Suprapubic skin (tissue), 4 donors: ENCODE measurements around the gene SENP1. TPM values are rescaled to one million over a fixed set of nuclear protein-coding genes. Genes with fewer than 3 reads are reported as not detected.

Experiments
- DNase-seq, 2 donors: peaks; one replicate each; pipeline ENCODE4 v3.0.0-alpha.2; 2019; ENCODE audit warnings: low spot score in 2 of 2
- H3K27ac ChIP-seq: fragments of 200-600 bp; sonication (generic); one replicate; pipeline ENCODE4 v1.5.1; 2019
- H3K27me3 ChIP-seq: fragments of 200-600 bp; sonication (generic); one replicate; pipeline ENCODE4 v1.5.1; 2019
- H3K36me3 ChIP-seq: fragments of 200-600 bp; sonication (generic); one replicate; pipeline ENCODE4 v1.5.1; 2019
- H3K4me1 ChIP-seq: fragments of 200-600 bp; sonication (generic); one replicate; pipeline ENCODE4 v1.5.1; 2019
- H3K4me3 ChIP-seq: fragments of 200-600 bp; sonication (generic); one replicate; pipeline ENCODE4 v1.5.1; 2019; ENCODE audit warnings: mild to moderate bottlenecking
- H3K9me3 ChIP-seq: fragments of 200-600 bp; sonication (generic); one replicate; pipeline ENCODE4 v1.5.1; 2019
- EP300 ChIP-seq: sonication (generic); formaldehyde crosslinking; IDR thresholded peaks from one replicate; pipeline ENCODE4 v1.6.1; 2017; ENCODE audit warnings: antibody characterized with exemption
- POLR2A ChIP-seq, 2 donors: fragments of 450-650 bp; IDR thresholded peaks; one replicate each; pipeline ENCODE4 v1.6.1; 2017; ENCODE audit warnings: antibody characterized with exemption in 2 of 2, mild to moderate bottlenecking in 2 of 2, moderate library complexity in 2 of 2
- POLR2AphosphoS5 ChIP-seq, 3 donors: sonication (generic); formaldehyde crosslinking; IDR thresholded peaks; one replicate each; pipeline ENCODE4 v1.6.1; 2017; ENCODE audit warnings: antibody characterized with exemption in 3 of 3
- WGBS: methylation state at CpG from one replicate; pipeline ENCODE4 v1.1.5; 2018; 5-methylcytosine and 5-hydroxymethylcytosine counted together
- total RNA-seq, 4 donors: library from RNA; depleted of rRNA; stranded (reverse); fragments of >200 nt; gene quantifications; one replicate each; pipeline ENCODE4 v1.1.0, GENCODE V29; 2016
- TF ChIP-seq, protein P1 (sequence below), 2 donors: fragments of 200-600 bp in 1 of 2; fragments of 450-650 bp in 1 of 2; sonication (generic) in 1 of 2; IDR thresholded peaks; one replicate each; pipeline ENCODE4 v1.5.1; 2016 to 2019; ENCODE audit warnings: antibody characterized with exemption in 2 of 2, mild to moderate bottlenecking in 1 of 2, moderate library complexity in 1 of 2

SENP1 gene
- total RNA-seq, 4 donors from 2014 or later = 13.5 to 25.5 (median 20.0) TPM

- Histone ChIP-seq H3K9me3 (no peaks in the 10 kb centered on the region), H3K27me3 (peaks cover 31% of the 10 kb centered on the region), H3K36me3 (no peaks in the 10 kb centered on the region), H3K27ac (no peak overlapping the region), H3K4me3 (no peak overlapping the region), H3K4me1 (no peaks in the 10 kb centered on the region)
- 68% methylated on average over 5 of the region's 5 CpGs for WGBS
- no peak for DNase-seq
- TF ChIP-seq, protein P1, sequence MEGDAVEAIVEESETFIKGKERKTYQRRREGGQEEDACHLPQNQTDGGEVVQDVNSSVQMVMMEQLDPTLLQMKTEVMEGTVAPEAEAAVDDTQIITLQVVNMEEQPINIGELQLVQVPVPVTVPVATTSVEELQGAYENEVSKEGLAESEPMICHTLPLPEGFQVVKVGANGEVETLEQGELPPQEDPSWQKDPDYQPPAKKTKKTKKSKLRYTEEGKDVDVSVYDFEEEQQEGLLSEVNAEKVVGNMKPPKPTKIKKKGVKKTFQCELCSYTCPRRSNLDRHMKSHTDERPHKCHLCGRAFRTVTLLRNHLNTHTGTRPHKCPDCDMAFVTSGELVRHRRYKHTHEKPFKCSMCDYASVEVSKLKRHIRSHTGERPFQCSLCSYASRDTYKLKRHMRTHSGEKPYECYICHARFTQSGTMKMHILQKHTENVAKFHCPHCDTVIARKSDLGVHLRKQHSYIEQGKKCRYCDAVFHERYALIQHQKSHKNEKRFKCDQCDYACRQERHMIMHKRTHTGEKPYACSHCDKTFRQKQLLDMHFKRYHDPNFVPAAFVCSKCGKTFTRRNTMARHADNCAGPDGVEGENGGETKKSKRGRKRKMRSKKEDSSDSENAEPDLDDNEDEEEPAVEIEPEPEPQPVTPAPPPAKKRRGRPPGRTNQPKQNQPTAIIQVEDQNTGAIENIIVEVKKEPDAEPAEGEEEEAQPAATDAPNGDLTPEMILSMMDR (IDR thresholded peaks at IDR 0.05) = no peak
- TF ChIP-seq POLR2AphosphoS5 (IDR thresholded peaks at IDR 0.05) = no peak
- no peak for TF ChIP-seq EP300
- TF ChIP-seq POLR2A (IDR thresholded peaks at IDR 0.05) = no peak
Measured at GRCh38 chr12:48017496-48017895, 88.4 kb downstream of the SENP1 start.

DNA sequence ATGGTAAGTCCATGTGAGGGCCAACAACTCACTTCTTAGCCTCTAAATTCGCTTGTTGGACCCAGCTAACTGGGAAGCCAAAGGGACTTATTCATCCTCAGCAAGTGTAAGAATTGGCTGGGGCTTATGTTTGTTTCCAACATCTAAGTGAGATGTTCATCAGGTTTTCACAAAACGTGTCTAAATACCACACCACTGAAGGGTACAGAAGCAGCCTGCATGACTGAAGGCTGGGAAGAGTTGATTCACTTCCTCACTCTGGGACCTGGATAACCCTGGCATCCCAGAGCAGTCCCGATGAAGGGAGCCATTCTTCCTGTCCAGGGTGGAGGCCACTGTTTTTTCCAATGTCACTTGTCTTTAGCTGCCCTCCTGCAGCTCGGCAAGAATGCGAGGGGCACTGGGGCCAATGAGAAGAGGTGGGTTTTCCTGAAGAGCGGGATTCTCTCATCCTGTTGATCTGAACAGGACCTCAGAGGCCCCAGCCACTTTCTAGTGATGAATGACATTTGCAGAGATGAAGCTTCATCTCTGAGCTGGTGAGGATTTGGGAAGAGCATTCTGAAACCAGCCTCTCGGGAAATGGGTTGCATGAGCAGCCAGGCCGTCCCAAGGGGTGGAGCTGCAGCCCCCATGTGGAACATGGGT is 89.4 kb downstream of the SENP1 start:
- 66% methylated on average over 6 of the region's 8 CpGs for WGBS
- H3K9me3 ChIP-seq = no peaks in the 10 kb centered on the region

GRCh38 chr12:48015954-48016353 is 89.9 kb downstream of the SENP1 start:
- no peak for DNase-seq
- H3K36me3 ChIP-seq = no peaks in the 10 kb centered on the region
- H3K9me3 ChIP-seq = no peaks in the 10 kb centered on the region
- 86% methylated on average over 7 of the region's 7 CpGs for WGBS
- TF ChIP-seq POLR2AphosphoS5 (IDR thresholded peaks at IDR 0.05) (no peak), EP300 (no peak), POLR2A (IDR thresholded peaks at IDR 0.05) (no peak)
- TF ChIP-seq, protein P1 (IDR thresholded peaks at IDR 0.05) = no peak
- no peak overlapping the region for H3K27ac ChIP-seq
- H3K4me1 ChIP-seq = no peaks in the 10 kb centered on the region
- no peak overlapping the region for H3K4me3 ChIP-seq
- H3K27me3 ChIP-seq = peaks cover 19% of the 10 kb centered on the region

More for the DNA sequence above, 89.4 kb downstream of the SENP1 start:
- no peak overlapping the region for H3K4me3 ChIP-seq
- no peak overlapping the region for H3K27ac ChIP-seq
- no peaks in the 10 kb centered on the region for H3K36me3 ChIP-seq
- H3K27me3 ChIP-seq = peaks cover 23% of the 10 kb centered on the region
- no peak for DNase-seq
- H3K4me1 ChIP-seq = no peaks in the 10 kb centered on the region
- TF ChIP-seq EP300 = no peak
- no peak for TF ChIP-seq POLR2A (IDR thresholded peaks at IDR 0.05)
- TF ChIP-seq POLR2AphosphoS5 (IDR thresholded peaks at IDR 0.05) = no peak
- TF ChIP-seq, protein P1 (IDR thresholded peaks at IDR 0.05) = no peak

DNA sequence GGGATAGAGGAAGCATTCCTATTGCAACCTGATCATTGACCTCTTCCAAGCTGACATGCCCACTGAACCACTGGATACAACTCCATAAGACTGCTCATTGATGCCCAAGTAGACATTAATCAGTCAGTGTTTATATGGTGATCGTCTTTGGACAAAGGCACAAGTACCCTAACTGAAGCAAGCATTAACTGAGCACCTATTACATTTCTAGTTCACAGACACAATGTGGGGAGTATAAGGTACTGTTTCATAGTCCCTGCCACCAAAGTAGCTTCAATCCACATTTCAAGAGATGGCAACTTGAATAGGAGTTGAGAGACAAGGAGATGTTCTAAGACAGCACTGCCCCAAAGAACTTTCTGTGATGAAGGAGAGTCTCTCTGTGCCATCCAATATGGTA is 90.8 kb downstream of the SENP1 start:
- H3K36me3 ChIP-seq = no peaks in the 10 kb centered on the region
- no peak overlapping the region for H3K4me3 ChIP-seq
- WGBS = 100% methylated on average over 1 of the region's 1 CpG
- H3K9me3 ChIP-seq = no peaks in the 10 kb centered on the region
- no peak overlapping the region for H3K27ac ChIP-seq
- no peak for DNase-seq
- TF ChIP-seq, protein P1 (IDR thresholded peaks at IDR 0.05) = no peak
- no peak for TF ChIP-seq POLR2AphosphoS5 (IDR thresholded peaks at IDR 0.05)
- TF ChIP-seq POLR2A (IDR thresholded peaks at IDR 0.05) = no peak
- no peak for TF ChIP-seq EP300
- H3K27me3 ChIP-seq = peaks cover 19% of the 10 kb centered on the region
- no peaks in the 10 kb centered on the region for H3K4me1 ChIP-seq

DNA sequence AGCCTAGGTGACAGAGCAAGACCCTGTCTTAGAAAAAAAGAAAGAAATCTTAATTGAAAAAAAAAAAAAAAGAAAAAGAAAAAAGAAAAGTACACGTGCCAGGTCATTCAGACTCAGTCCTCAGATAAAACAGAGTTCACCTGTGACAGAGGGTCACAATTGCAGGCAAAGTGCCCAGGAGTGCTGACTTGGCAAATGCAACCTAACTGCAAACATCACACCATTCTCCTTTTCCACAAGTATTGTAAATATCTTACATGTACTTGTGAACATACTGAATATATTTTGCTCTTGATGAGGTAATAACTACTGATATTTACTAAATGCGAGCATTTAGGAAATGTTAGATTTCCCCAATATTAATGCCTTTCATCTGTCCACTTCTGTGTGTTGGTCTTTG is 92.6 kb downstream of the SENP1 start:
- no peak overlapping the region for H3K4me3 ChIP-seq
- TF ChIP-seq, protein P1 (IDR thresholded peaks at IDR 0.05) = no peak
- no peak for TF ChIP-seq EP300
- no peak for TF ChIP-seq POLR2AphosphoS5 (IDR thresholded peaks at IDR 0.05)
- DNase-seq = no peak
- no peak overlapping the region for H3K27ac ChIP-seq
- H3K36me3 ChIP-seq = no peaks in the 10 kb centered on the region
- H3K4me1 ChIP-seq = no peaks in the 10 kb centered on the region
- no peaks in the 10 kb centered on the region for H3K9me3 ChIP-seq
- 75% methylated on average over 2 of the region's 2 CpGs for WGBS
- H3K27me3 ChIP-seq = peaks cover 34% of the 10 kb centered on the region
